ENCODE measurements around the gene C1orf141.
"Not testable (repeated sequence)": the region's sequence is repeated elsewhere in the genome, so short reads cannot be mapped to it uniquely, and the experiment has no call there.

Gene C1orf141

GRCh38 chr1:67134695-67135094 lies at the start of gene C1orf141:
Gene C1orf141, minus strand, starts transcription at chr1:67134970. Its CDS starts 7,730 bp downstream, at chr1:67127240.
- DNase-seq = no peak

- no peak for DNase-seq
These were observed 40.8 kb upstream of the C1orf141 start for GRCh38 chr1:67175530-67176087.

GRCh38 chr1:67174716-67175284 lies 40.0 kb upstream of the C1orf141 start:
- DNase-seq = no peak

GRCh38 chr1:67173988-67174387 lies 39.2 kb upstream of the C1orf141 start:
- no peak for DNase-seq

- no peak for DNase-seq
These were observed 37.2 kb upstream of the C1orf141 start for GRCh38 chr1:67171978-67172377.

- no peak for DNase-seq
These were observed 36.8 kb upstream of the C1orf141 start for GRCh38 chr1:67171574-67171955.

- no peak for DNase-seq
These were observed 36.2 kb upstream of the C1orf141 start for GRCh38 chr1:67170751-67171573.

- no peak for DNase-seq
These were observed 35.2 kb upstream of the C1orf141 start for GRCh38 chr1:67169932-67170331.

GRCh38 chr1:67169496-67169895 lies 34.7 kb upstream of the C1orf141 start:
- DNase-seq = no peak

- DNase-seq = no peak
These were observed 31.4 kb upstream of the C1orf141 start, which contains the start of gene IL23R for GRCh38 chr1:67166196-67166595. Gene IL23R, plus strand, starts transcription at chr1:67166454. Its CDS starts 1,667 bp downstream, at chr1:67168121.

- no peak for DNase-seq
These were observed 30.8 kb upstream of the C1orf141 start for GRCh38 chr1:67165468-67166041.

- no peak for DNase-seq
These were observed 28.2 kb upstream of the C1orf141 start for GRCh38 chr1:67162954-67163353.

GRCh38 chr1:67159233-67159632 lies 24.5 kb upstream of the C1orf141 start:
- DNase-seq = no peak

GRCh38 chr1:67158401-67158800 lies 23.6 kb upstream of the C1orf141 start:
- DNase-seq = no peak

- DNase-seq = no peak
These were observed 16.2 kb upstream of the C1orf141 start for GRCh38 chr1:67150931-67151330.

- peak; percentile 64 for DNase-seq
These were observed 14.5 kb upstream of the C1orf141 start for GRCh38 chr1:67149179-67149770.

- no peak for DNase-seq
These were observed 13.9 kb upstream of the C1orf141 start for GRCh38 chr1:67148516-67149178.

- DNase-seq = not testable (repeated sequence)
These were observed 13.2 kb upstream of the C1orf141 start for GRCh38 chr1:67147973-67148372.

- no peak for DNase-seq
These were observed 11.8 kb upstream of the C1orf141 start for GRCh38 chr1:67146539-67146938.

GRCh38 chr1:67146101-67146500 lies 11.3 kb upstream of the C1orf141 start:
- DNase-seq = no peak

GRCh38 chr1:67144696-67145095 lies 9.9 kb upstream of the C1orf141 start:
- DNase-seq = peak; percentile 1

- DNase-seq = no peak
These were observed 9.2 kb upstream of the C1orf141 start for GRCh38 chr1:67143966-67144365.

- no peak for DNase-seq
These were observed 8.2 kb upstream of the C1orf141 start for GRCh38 chr1:67142931-67143330.

Measured in NCI-H1694 (cell line).